CD4-positive, alpha-beta T cell (primary cell): ENCODE results near the gene GSG1L. TPM values are rescaled to one million over a fixed set of nuclear protein-coding genes. Genes with fewer than 3 reads are reported as not detected.

Experiments used
- ATAC-seq: fragments of 200-7000 bp; cut with Tn5 transposase; one replicate; pipeline ENCODE4 v1.10.0; 2022; ENCODE audit warnings: mild to moderate bottlenecking; ENCODE audit not compliant: poor library complexity
- CTCF ChIA-PET: fragments of 350-600 bp; sonication (Branson Sonifier 250); formaldehyde crosslinking; loops from one replicate; lab custom pipeline; 2021; ENCODE audit warnings: antibody characterized with exemption, inconsistent platforms; lab: Charles Lee
- POLR2A ChIA-PET: fragments of 350-600 bp; sonication (Branson Sonifier 250); formaldehyde crosslinking; loops from one replicate; lab custom pipeline; 2021; ENCODE audit warnings: antibody characterized with exemption, inconsistent platforms; lab: Charles Lee
- DNase-seq, 14 experiments: peaks; one replicate each; pipeline ENCODE4 v3.0.0-alpha.2; 2013 to 2020; ENCODE audit warnings: mixed read lengths in 2 of 14
- H3K27ac ChIP-seq, 2 donors: one replicate each; pipeline versions ENCODE4 v1.5.1 to v1.7.0; 2013; ENCODE audit warnings: low read length in 2 of 2, low read depth in 1 of 2, mild to moderate bottlenecking in 1 of 2
- H3K27me3 ChIP-seq, 2 experiments: 1 replicate in 1 of 2; 2 replicates in 1 of 2; pipeline versions ENCODE4 v1.6.1 to v1.7.0; 2013; ENCODE audit warnings: low read length in 2 of 2, control low read depth in 1 of 2, mild to moderate bottlenecking in 1 of 2, moderate library complexity in 1 of 2; ENCODE audit not compliant: insufficient read depth in 2 of 2, control insufficient read depth in 1 of 2
- H3K36me3 ChIP-seq: one replicate; pipeline ENCODE4 v1.6.1; 2013; ENCODE audit warnings: low read length, control low read depth; ENCODE audit not compliant: insufficient read depth
- H3K4me1 ChIP-seq: one replicate; pipeline ENCODE4 v1.6.1; 2013; ENCODE audit warnings: low read length, control low read depth; ENCODE audit not compliant: insufficient read depth
- H3K4me3 ChIP-seq: one replicate; pipeline ENCODE4 v1.5.1; 2013; ENCODE audit warnings: mild to moderate bottlenecking, low read length, moderate library complexity
- H3K9me3 ChIP-seq, 2 experiments: 1 replicate in 1 of 2; 2 replicates in 1 of 2; pipeline versions ENCODE4 v1.6.1 to v1.7.0; 2013; ENCODE audit warnings: low read length in 2 of 2, mild to moderate bottlenecking in 2 of 2, control low read depth in 1 of 2, moderate library complexity in 1 of 2; ENCODE audit not compliant: control insufficient read depth in 1 of 2, insufficient read depth in 1 of 2
- H3K27ac Mint-ChIP-seq: one replicate; pipeline ENCODE4 v1.8.0; 2020; ENCODE audit warnings: mixed read lengths
- H3K27me3 Mint-ChIP-seq: one replicate; pipeline ENCODE4 v1.8.0; 2021; ENCODE audit warnings: mixed read lengths
- H3K36me3 Mint-ChIP-seq: one replicate; pipeline ENCODE4 v1.8.0; 2021; ENCODE audit warnings: low read depth, mixed read lengths
- H3K4me1 Mint-ChIP-seq: one replicate; pipeline ENCODE4 v1.8.0; 2021; ENCODE audit warnings: low read depth, mixed read lengths
- H3K4me3 Mint-ChIP-seq: one replicate; pipeline ENCODE4 v1.8.0; 2020; ENCODE audit warnings: mild to moderate bottlenecking, mixed read lengths
- H3K9me3 Mint-ChIP-seq: one replicate; pipeline ENCODE4 v1.8.0; 2020; ENCODE audit warnings: mixed read lengths
- CTCF ChIP-seq: fragments of 200-600 bp; IDR thresholded peaks from one replicate; pipeline ENCODE4 v1.8.0; 2022; ENCODE audit warnings: antibody characterized with exemption, mild to moderate bottlenecking
- intact Hi-C, 2 experiments: fragments of 100-400 bp; cut with DNase I in 1 of 2; cut with micrococcal nuclease in 1 of 2; formaldehyde crosslinking; loops; one replicate each; pipeline versions ENCODE4 v1.15.1 to v1.9.0; 2023 to 2025; cut with DNase I, micrococcal nuclease
- total RNA-seq, 174 experiments: library from RNA in 2 of 174; stranded (reverse) in 2 of 174; gene quantifications; one replicate each; pipeline ENCODE4 v1.2.3 and lab custom pipeline; 2021 to 2026

GSG1L gene
- total RNA-seq, 2 experiments from 2014 or later, result not detected

GRCh38 chr16:28029387-28030002, 34.0 kb downstream of the GSG1L start:
- CTCF ChIA-PET, result no interaction called here
- ATAC-seq, result no peak
- H3K36me3 ChIP-seq, result no peaks in the 10 kb centered on the region
- Mint-ChIP-seq H3K4me1 (no peaks in the 10 kb centered on the region), H3K36me3 (no peaks in the 10 kb centered on the region), H3K27ac (no peak overlapping the region), H3K4me3 (no peak overlapping the region), H3K9me3 (no peaks in the 10 kb centered on the region), H3K27me3 (peaks cover 3% of the 10 kb centered on the region)
- no peaks in the 10 kb centered on the region for H3K4me1 ChIP-seq
- POLR2A ChIA-PET, result no interaction called here
- H3K27me3 ChIP-seq, result no peaks in the 10 kb centered on the region
- no peak for TF ChIP-seq CTCF
- H3K9me3 ChIP-seq, result no peaks in the 10 kb centered on the region
- H3K27ac ChIP-seq, result no peak overlapping the region
- no peak for DNase-seq
- intact Hi-C loops, result no loop called here
- no peak overlapping the region for H3K4me3 ChIP-seq

- POLR2A ChIA-PET, result no interaction called here
Observed at GRCh38 chr16:28027055-28027454, 36.5 kb downstream of the GSG1L start.

GRCh38 chr16:28025631-28026030, 37.9 kb downstream of the GSG1L start:
- H3K27me3 Mint-ChIP-seq, result no peaks in the 10 kb centered on the region
- H3K27me3 ChIP-seq, result no peaks in the 10 kb centered on the region
- no peaks in the 10 kb centered on the region for H3K4me1 ChIP-seq
- H3K36me3 ChIP-seq, result no peaks in the 10 kb centered on the region
- H3K27ac Mint-ChIP-seq, result no peak overlapping the region
- ChIA-PET POLR2A (no interaction called here), CTCF (no interaction called here)
- H3K9me3 Mint-ChIP-seq, result peaks cover 6% of the 10 kb centered on the region
- no peaks in the 10 kb centered on the region for H3K4me1 Mint-ChIP-seq
- H3K36me3 Mint-ChIP-seq, result no peaks in the 10 kb centered on the region
- no peak overlapping the region for H3K27ac ChIP-seq
- no peak for DNase-seq
- intact Hi-C loops, result no loop called here
- no peak for TF ChIP-seq CTCF
- ATAC-seq, result no peak
- no peak overlapping the region for H3K4me3 Mint-ChIP-seq
- no peak overlapping the region for H3K4me3 ChIP-seq
- H3K9me3 ChIP-seq, result peaks cover 2 to 8% of the 10 kb centered on the region in 2 experiments

More at GRCh38 chr16:28027055-28027454, 36.5 kb downstream of the GSG1L start:
- no peak for DNase-seq
- no peak for ATAC-seq
- no peaks in the 10 kb centered on the region for H3K36me3 Mint-ChIP-seq
- H3K9me3 ChIP-seq, result no peaks in the 10 kb centered on the region
- H3K27me3 Mint-ChIP-seq, result no peaks in the 10 kb centered on the region
- H3K4me1 ChIP-seq, result no peaks in the 10 kb centered on the region
- H3K27ac ChIP-seq, result no peak overlapping the region
- no peaks in the 10 kb centered on the region for H3K36me3 ChIP-seq
- TF ChIP-seq CTCF, result no peak
- H3K4me1 Mint-ChIP-seq, result no peaks in the 10 kb centered on the region
- H3K9me3 Mint-ChIP-seq, result no peaks in the 10 kb centered on the region
- H3K4me3 ChIP-seq, result no peak overlapping the region
- H3K4me3 Mint-ChIP-seq, result no peak overlapping the region
- no peak overlapping the region for H3K27ac Mint-ChIP-seq
- intact Hi-C loops, result no loop called here
- CTCF ChIA-PET, result no interaction called here
- H3K27me3 ChIP-seq, result no peaks in the 10 kb centered on the region
